Kasumi-1 (cell line): ENCODE data around the gene ITGB2.

ENCODE experiments used
- DNase-seq, 2 experiments: peaks; one replicate each; lab custom pipeline; 2025; lab: John Stamatoyannopoulos, UW

Gene ITGB2

GRCh38 chr21:44955141-44955797, 34.6 kb upstream of the ITGB2 start:
- no peak for DNase-seq

- no peak for DNase-seq
Observed at GRCh38 chr21:44954281-44954771, 33.6 kb upstream of the ITGB2 start.

GRCh38 chr21:44953628-44954021, 32.9 kb upstream of the ITGB2 start:
- no peak for DNase-seq

- no peak for DNase-seq
Observed at GRCh38 chr21:44952929-44953627, 32.4 kb upstream of the ITGB2 start.

- no peak for DNase-seq
Observed at GRCh38 chr21:44952116-44952928, 31.6 kb upstream of the ITGB2 start.

- no peak for DNase-seq
Observed at GRCh38 chr21:44951186-44951915, 30.7 kb upstream of the ITGB2 start.

GRCh38 chr21:44950351-44950750, 29.7 kb upstream of the ITGB2 start:
- no peak for DNase-seq

GRCh38 chr21:44949779-44950198, 29.1 kb upstream of the ITGB2 start:
- DNase-seq: peak in 1 of 2 experiments; percentile 6

- DNase-seq: no peak
Observed at GRCh38 chr21:44949161-44949778, 28.6 kb upstream of the ITGB2 start.

GRCh38 chr21:44948426-44949120, 27.9 kb upstream of the ITGB2 start:
- DNase-seq: no peak

- no peak for DNase-seq
Observed at GRCh38 chr21:44947930-44948331, 27.2 kb upstream of the ITGB2 start.

- no peak for DNase-seq
Observed at GRCh38 chr21:44947111-44947929, 26.6 kb upstream of the ITGB2 start.

GRCh38 chr21:44946254-44947041, 25.7 kb upstream of the ITGB2 start:
- no peak for DNase-seq

GRCh38 chr21:44944596-44944995, 23.9 kb upstream of the ITGB2 start:
- DNase-seq: no peak

GRCh38 chr21:44943686-44944550, 23.2 kb upstream of the ITGB2 start:
- DNase-seq: no peak

- no peak for DNase-seq
Observed at GRCh38 chr21:44943005-44943685, 22.4 kb upstream of the ITGB2 start.

- DNase-seq: no peak
Observed at GRCh38 chr21:44942566-44942965, 21.9 kb upstream of the ITGB2 start.

GRCh38 chr21:44941567-44941966, 20.9 kb upstream of the ITGB2 start:
- DNase-seq: no peak
